Neural cell (in vitro differentiated cells): ENCODE measurements around the gene RTN4. TPM values are rescaled to one million over a fixed set of nuclear protein-coding genes. Genes with fewer than 3 reads are reported as not detected.

Experiments
- H2AFZ ChIP-seq: fragments of 200-600, 300-800 bp; sonication (generic), shearing (Covaris generic); 2 replicates; pipeline ENCODE4 v1.6.0; 2014; ENCODE audit warnings: low read depth, mild to moderate bottlenecking, antibody characterized with exemption, low read length, moderate library complexity
- H3F3A ChIP-seq: fragments of 200-600 bp; shearing (Covaris generic); 2 replicates; pipeline ENCODE4 v1.6.1; 2016; ENCODE audit warnings: mild to moderate bottlenecking, moderate library complexity, mixed read lengths, antibody characterized with exemption, low read length; ENCODE audit not compliant: insufficient read depth, poor library complexity, severe bottlenecking
- H3K27ac ChIP-seq: fragments of 200-600, 300-800 bp; sonication (generic), shearing (Covaris generic); 2 replicates; pipeline ENCODE4 v1.5.1; 2014; ENCODE audit warnings: mild to moderate bottlenecking, low read length, moderate library complexity
- H3K27me3 ChIP-seq: fragments of 300-800, 200-600 bp; sonication (generic), shearing (Covaris generic); 2 replicates; pipeline ENCODE4 v1.6.0; 2014; ENCODE audit warnings: mild to moderate bottlenecking, low read depth, low read length, moderate library complexity; ENCODE audit not compliant: insufficient read depth
- H3K36me3 ChIP-seq: fragments of 300-800, 200-600 bp; sonication (generic), shearing (Covaris generic); 2 replicates; pipeline ENCODE4 v1.5.1; 2014; ENCODE audit warnings: mild to moderate bottlenecking, antibody characterized with exemption, low read length, moderate library complexity; ENCODE audit not compliant: insufficient read depth
- H3K4me2 ChIP-seq: fragments of 300-800, 200-600 bp; sonication (generic), shearing (Covaris generic); 2 replicates; pipeline ENCODE4 v1.6.0; 2014; ENCODE audit warnings: mild to moderate bottlenecking, low read length
- H3K4me3 ChIP-seq: fragments of 300-800, 200-600 bp; sonication (generic), shearing (Covaris generic); 2 replicates; pipeline ENCODE4 v1.5.1; 2014; ENCODE audit warnings: mild to moderate bottlenecking, low read length, moderate library complexity
- H3K79me2 ChIP-seq: fragments of 200-600 bp; shearing (Covaris generic); replicated peaks from 2 replicates; pipeline ENCODE4 v1.6.0; 2014; ENCODE audit warnings: mild to moderate bottlenecking, low read length, moderate library complexity; ENCODE audit not compliant: insufficient read depth
- H3K9ac ChIP-seq: fragments of 300-800, 200-600 bp; sonication (generic), shearing (Covaris generic); 2 replicates; pipeline ENCODE4 v1.6.1; 2016; ENCODE audit warnings: mild to moderate bottlenecking, low read length, mixed read lengths
- H3K9me2 ChIP-seq: fragments of 200-600 bp; shearing (Covaris generic); 2 replicates; pipeline ENCODE4 v1.6.1; 2016; ENCODE audit warnings: mild to moderate bottlenecking, low read length, mixed read lengths; ENCODE audit not compliant: insufficient read depth
- H3K9me3 ChIP-seq: fragments of 200-600, 300-800 bp; sonication (generic), shearing (Covaris generic); 2 replicates; pipeline ENCODE4 v1.6.1; 2016; ENCODE audit warnings: mild to moderate bottlenecking, mixed run types, low read length, moderate library complexity, mixed read lengths
- H4K20me1 ChIP-seq: fragments of 200-600 bp; shearing (Covaris generic); 2 replicates; pipeline ENCODE4 v1.6.1; 2016; ENCODE audit warnings: mild to moderate bottlenecking, mixed run types; ENCODE audit not compliant: insufficient read depth
- EP300 ChIP-seq: fragments of 450-650 bp; conservative IDR thresholded peaks from 2 replicates; pipeline ENCODE4 v1.6.1; 2014; ENCODE audit warnings: antibody characterized with exemption, mild to moderate bottlenecking, moderate library complexity; ENCODE audit not compliant: poor library complexity, severe bottlenecking
- EZH2 ChIP-seq: fragments of 200-600, 300-800 bp; shearing (Covaris generic), sonication (generic); IDR thresholded peaks from 2 replicates; pipeline ENCODE4 v1.6.1; 2014; ENCODE audit warnings: antibody characterized with exemption, low read length, borderline replicate concordance, mild to moderate bottlenecking; ENCODE audit not compliant: insufficient read depth, poor library complexity, severe bottlenecking
- POLR2AphosphoS5 ChIP-seq: IDR thresholded peaks from 2 replicates; pipeline ENCODE4 v1.6.1; 2012
- RAD21 ChIP-seq: fragments of 450-650 bp; conservative IDR thresholded peaks from 2 replicates; pipeline ENCODE4 v1.6.1; 2014; ENCODE audit warnings: antibody characterized with exemption, mild to moderate bottlenecking, moderate library complexity
- SMC3 ChIP-seq: fragments of 450-650 bp; conservative IDR thresholded peaks from 2 replicates; pipeline ENCODE4 v1.6.1; 2014; ENCODE audit warnings: antibody characterized with exemption, mild to moderate bottlenecking, moderate library complexity; ENCODE audit not compliant: poor library complexity
- TAF1 ChIP-seq: IDR thresholded peaks from 2 replicates; pipeline ENCODE4 v1.6.1; 2012; ENCODE audit warnings: low read depth
- polyA plus RNA-seq: library from polyadenylated mRNA; depleted of rRNA; stranded (reverse); fragments of >200 nt; gene quantifications from 2 replicates; pipeline ENCODE4 v1.2.3, GENCODE V29; 2014
- TF ChIP-seq, protein P1 (sequence below): fragments of 450-650 bp; IDR thresholded peaks from 2 replicates; pipeline ENCODE4 v1.5.1; 2014; ENCODE audit warnings: antibody characterized with exemption, mild to moderate bottlenecking, moderate library complexity; ENCODE audit not compliant: poor library complexity, severe bottlenecking
- TF ChIP-seq, protein P2 (sequence below): IDR thresholded peaks from 2 replicates; pipeline ENCODE4 v1.6.1; 2012; ENCODE audit warnings: borderline replicate concordance

RTN4 gene
- polyA plus RNA-seq, 1 donor from 2014 or later, result 582 TPM

DNA sequence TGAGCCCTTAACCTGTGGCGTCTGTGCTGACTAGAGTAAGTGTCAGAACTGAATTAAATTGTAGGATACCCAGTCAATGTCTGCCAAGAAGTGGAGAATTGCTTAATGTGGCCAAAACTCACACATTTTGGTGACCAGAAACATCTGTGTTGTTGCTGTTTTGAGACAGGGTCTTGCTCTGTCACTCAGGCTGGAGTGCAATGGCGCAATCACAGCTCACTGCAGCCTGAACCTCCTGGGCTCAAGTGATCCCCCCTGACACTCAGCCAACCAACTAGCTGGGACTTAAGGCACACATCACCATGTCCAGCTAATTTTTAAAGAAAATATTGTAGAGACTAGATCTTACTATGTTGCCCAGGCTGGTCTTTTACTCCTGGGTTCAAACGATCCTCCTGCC lies 34.4 kb upstream of the RTN4 start:
- Histone ChIP-seq H3F3A (no peaks in the 10 kb centered on the region), H2AFZ (no peak overlapping the region), H3K4me3 (no peak overlapping the region), H3K4me2 (no peak overlapping the region), H4K20me1 (no peaks in the 10 kb centered on the region), H3K27me3 (no peaks in the 10 kb centered on the region), H3K27ac (no peak overlapping the region), H3K79me2 (no peaks in the 10 kb centered on the region), H3K36me3 (no peaks in the 10 kb centered on the region), H3K9ac (no peak overlapping the region), H3K9me2 (no peaks in the 10 kb centered on the region), H3K9me3 (no peaks in the 10 kb centered on the region)
- TF ChIP-seq SMC3 (no peak), EZH2 (no peak), EP300 (no peak), RAD21 (no peak), POLR2AphosphoS5 (no peak), TAF1 (no peak)
- TF ChIP-seq, protein P1, sequence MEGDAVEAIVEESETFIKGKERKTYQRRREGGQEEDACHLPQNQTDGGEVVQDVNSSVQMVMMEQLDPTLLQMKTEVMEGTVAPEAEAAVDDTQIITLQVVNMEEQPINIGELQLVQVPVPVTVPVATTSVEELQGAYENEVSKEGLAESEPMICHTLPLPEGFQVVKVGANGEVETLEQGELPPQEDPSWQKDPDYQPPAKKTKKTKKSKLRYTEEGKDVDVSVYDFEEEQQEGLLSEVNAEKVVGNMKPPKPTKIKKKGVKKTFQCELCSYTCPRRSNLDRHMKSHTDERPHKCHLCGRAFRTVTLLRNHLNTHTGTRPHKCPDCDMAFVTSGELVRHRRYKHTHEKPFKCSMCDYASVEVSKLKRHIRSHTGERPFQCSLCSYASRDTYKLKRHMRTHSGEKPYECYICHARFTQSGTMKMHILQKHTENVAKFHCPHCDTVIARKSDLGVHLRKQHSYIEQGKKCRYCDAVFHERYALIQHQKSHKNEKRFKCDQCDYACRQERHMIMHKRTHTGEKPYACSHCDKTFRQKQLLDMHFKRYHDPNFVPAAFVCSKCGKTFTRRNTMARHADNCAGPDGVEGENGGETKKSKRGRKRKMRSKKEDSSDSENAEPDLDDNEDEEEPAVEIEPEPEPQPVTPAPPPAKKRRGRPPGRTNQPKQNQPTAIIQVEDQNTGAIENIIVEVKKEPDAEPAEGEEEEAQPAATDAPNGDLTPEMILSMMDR, result no peak

DNA sequence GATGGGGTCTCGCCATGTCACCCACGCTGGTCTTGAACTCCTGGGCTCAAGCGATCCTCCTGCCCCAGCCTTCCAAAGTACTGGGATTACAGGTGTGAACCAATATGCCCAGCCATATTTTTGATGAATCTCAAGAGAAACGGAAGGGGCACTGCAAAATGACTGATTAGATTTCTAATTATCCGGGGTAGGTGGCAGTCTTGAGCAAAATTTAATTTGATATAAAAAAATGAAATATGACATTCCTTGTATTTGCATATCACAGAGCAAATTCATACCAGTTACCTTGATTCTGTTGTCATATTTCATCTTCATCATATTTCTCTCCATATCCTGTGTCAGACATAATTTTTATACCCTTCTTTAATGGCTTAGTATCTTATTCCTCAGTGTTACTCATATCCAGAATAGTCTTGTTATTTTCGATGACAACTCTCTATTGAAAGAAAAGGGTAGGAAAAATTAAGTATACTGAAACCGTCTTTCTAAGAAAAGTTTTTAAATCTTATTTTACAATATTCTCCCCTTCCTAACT lies 30.0 kb upstream of the RTN4 start:
- Histone ChIP-seq H3K27me3 (no peaks in the 10 kb centered on the region), H3K9me3 (no peaks in the 10 kb centered on the region), H3K27ac (no peak overlapping the region), H3K36me3 (no peaks in the 10 kb centered on the region), H3K4me2 (no peak overlapping the region), H3F3A (no peaks in the 10 kb centered on the region), H3K9ac (no peak overlapping the region), H3K9me2 (no peaks in the 10 kb centered on the region), H3K79me2 (no peaks in the 10 kb centered on the region), H4K20me1 (no peaks in the 10 kb centered on the region), H2AFZ (no peak overlapping the region), H3K4me3 (no peak overlapping the region)
- TF ChIP-seq EZH2 (no peak), SMC3 (no peak), RAD21 (no peak), POLR2AphosphoS5 (no peak), EP300 (no peak), TAF1 (no peak)
- TF ChIP-seq, protein P2, sequence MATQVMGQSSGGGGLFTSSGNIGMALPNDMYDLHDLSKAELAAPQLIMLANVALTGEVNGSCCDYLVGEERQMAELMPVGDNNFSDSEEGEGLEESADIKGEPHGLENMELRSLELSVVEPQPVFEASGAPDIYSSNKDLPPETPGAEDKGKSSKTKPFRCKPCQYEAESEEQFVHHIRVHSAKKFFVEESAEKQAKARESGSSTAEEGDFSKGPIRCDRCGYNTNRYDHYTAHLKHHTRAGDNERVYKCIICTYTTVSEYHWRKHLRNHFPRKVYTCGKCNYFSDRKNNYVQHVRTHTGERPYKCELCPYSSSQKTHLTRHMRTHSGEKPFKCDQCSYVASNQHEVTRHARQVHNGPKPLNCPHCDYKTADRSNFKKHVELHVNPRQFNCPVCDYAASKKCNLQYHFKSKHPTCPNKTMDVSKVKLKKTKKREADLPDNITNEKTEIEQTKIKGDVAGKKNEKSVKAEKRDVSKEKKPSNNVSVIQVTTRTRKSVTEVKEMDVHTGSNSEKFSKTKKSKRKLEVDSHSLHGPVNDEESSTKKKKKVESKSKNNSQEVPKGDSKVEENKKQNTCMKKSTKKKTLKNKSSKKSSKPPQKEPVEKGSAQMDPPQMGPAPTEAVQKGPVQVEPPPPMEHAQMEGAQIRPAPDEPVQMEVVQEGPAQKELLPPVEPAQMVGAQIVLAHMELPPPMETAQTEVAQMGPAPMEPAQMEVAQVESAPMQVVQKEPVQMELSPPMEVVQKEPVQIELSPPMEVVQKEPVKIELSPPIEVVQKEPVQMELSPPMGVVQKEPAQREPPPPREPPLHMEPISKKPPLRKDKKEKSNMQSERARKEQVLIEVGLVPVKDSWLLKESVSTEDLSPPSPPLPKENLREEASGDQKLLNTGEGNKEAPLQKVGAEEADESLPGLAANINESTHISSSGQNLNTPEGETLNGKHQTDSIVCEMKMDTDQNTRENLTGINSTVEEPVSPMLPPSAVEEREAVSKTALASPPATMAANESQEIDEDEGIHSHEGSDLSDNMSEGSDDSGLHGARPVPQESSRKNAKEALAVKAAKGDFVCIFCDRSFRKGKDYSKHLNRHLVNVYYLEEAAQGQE, result no peak
- TF ChIP-seq, protein P1, result no peak
